Esophagus squamous epithelium (tissue), 4 donors: ENCODE results near the gene SLC41A3.

Source experiments
- POLR2A ChIP-seq, 4 donors: fragments of 450-650 bp; IDR thresholded peaks; one replicate each; pipeline ENCODE4 v1.6.1; 2017; ENCODE audit warnings: antibody characterized with exemption in 4 of 4, mild to moderate bottlenecking in 4 of 4, moderate library complexity in 3 of 4
- TF ChIP-seq, protein P1 (sequence below), 6 experiments: fragments of 450-650 bp in 4 of 6; fragments of 200-600 bp in 2 of 6; sonication (generic) in 2 of 6; IDR thresholded peaks; one replicate each; pipeline ENCODE4 v1.5.1; 2016 to 2019; ENCODE audit warnings: antibody characterized with exemption in 6 of 6, mild to moderate bottlenecking in 4 of 6, moderate library complexity in 4 of 6

DNA sequence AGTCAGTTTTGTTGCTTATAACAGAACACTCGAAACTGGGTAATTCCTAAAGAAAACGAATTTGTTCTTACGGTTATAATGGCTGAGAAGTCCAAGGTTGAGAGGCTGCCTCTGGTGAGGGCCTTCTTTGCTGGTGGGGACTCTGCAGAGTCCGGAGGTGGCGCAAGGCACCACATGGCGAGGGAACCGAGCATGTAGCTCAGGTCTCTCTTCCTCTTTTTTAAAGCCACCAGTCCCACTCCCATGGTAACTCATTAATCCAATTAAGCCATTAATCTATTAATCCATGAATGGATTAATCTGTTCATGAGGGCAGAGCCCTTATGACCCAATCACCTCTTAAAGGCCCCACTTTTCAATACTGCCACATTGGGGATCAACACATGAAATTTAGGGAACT lies 64.9 kb downstream of the SLC41A3 start:
- TF ChIP-seq, protein P1, sequence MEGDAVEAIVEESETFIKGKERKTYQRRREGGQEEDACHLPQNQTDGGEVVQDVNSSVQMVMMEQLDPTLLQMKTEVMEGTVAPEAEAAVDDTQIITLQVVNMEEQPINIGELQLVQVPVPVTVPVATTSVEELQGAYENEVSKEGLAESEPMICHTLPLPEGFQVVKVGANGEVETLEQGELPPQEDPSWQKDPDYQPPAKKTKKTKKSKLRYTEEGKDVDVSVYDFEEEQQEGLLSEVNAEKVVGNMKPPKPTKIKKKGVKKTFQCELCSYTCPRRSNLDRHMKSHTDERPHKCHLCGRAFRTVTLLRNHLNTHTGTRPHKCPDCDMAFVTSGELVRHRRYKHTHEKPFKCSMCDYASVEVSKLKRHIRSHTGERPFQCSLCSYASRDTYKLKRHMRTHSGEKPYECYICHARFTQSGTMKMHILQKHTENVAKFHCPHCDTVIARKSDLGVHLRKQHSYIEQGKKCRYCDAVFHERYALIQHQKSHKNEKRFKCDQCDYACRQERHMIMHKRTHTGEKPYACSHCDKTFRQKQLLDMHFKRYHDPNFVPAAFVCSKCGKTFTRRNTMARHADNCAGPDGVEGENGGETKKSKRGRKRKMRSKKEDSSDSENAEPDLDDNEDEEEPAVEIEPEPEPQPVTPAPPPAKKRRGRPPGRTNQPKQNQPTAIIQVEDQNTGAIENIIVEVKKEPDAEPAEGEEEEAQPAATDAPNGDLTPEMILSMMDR (IDR thresholded peaks at IDR 0.05) = no peak
- no peak for TF ChIP-seq POLR2A (IDR thresholded peaks at IDR 0.05)
